MCF 10A (cell line): ENCODE data around the gene RHBDL1. TPM values are rescaled to one million over a fixed set of nuclear protein-coding genes. Genes with fewer than 3 reads are reported as not detected.
A peak's percentile ranks its signal among the peaks of the same experiment; 100 is the strongest.

Experiments used
- BruUV-seq: library from RNA; stranded (reverse); fragments of 400-500 nt; replicated peaks from 2 replicates; lab custom pipeline; 2021; lab: Mats Ljungman, UMichigan
- CTCF ChIA-PET: fragments of 300-600 bp; sonication (Branson Sonifier 250); formaldehyde crosslinking; extraction: SDS; loops from one replicate; lab custom pipeline; 2021; ENCODE audit warnings: antibody characterized with exemption, inconsistent platforms; lab: Yijun Ruan, JAX
- POLR2A ChIA-PET: fragments of 300-600, 350-650 bp; sonication (Branson Sonifier 250); formaldehyde crosslinking; extraction: SDS; loops from one replicate; lab custom pipeline; 2020; ENCODE audit warnings: antibody characterized with exemption, inconsistent platforms; lab: Yijun Ruan, JAX
- DNase-seq: peaks from one replicate; pipeline ENCODE4 v3.0.0-alpha.2; 2018; ENCODE audit not compliant: unreplicated experiment
- H3K27ac Mint-ChIP-seq: one replicate; pipeline ENCODE4 v1.8.0; 2022; ENCODE audit warnings: mild to moderate bottlenecking, low read depth, mixed read lengths; ENCODE audit not compliant: unreplicated experiment
- H3K27me3 Mint-ChIP-seq: one replicate; pipeline ENCODE4 v1.8.0; 2022; ENCODE audit warnings: mixed read lengths; ENCODE audit not compliant: insufficient read depth, unreplicated experiment
- H3K36me3 Mint-ChIP-seq: one replicate; pipeline ENCODE4 v1.8.0; 2022; ENCODE audit warnings: mild to moderate bottlenecking, moderate library complexity, mixed read lengths; ENCODE audit not compliant: insufficient read depth, unreplicated experiment
- H3K4me1 Mint-ChIP-seq: one replicate; pipeline ENCODE4 v1.8.0; 2022; ENCODE audit warnings: mixed read lengths; ENCODE audit not compliant: insufficient read depth, unreplicated experiment
- H3K4me3 Mint-ChIP-seq: one replicate; pipeline ENCODE4 v1.8.0; 2022; ENCODE audit warnings: mild to moderate bottlenecking, moderate library complexity, mixed read lengths; ENCODE audit not compliant: unreplicated experiment
- H3K9me3 Mint-ChIP-seq: one replicate; pipeline ENCODE4 v1.8.0; 2022; ENCODE audit warnings: mixed read lengths; ENCODE audit not compliant: unreplicated experiment
- CTCF ChIP-seq: fragments of 200-600 bp; IDR thresholded peaks from one replicate; pipeline ENCODE4 v1.8.0; 2022; ENCODE audit warnings: antibody characterized with exemption, mild to moderate bottlenecking; ENCODE audit not compliant: unreplicated experiment
- intact Hi-C: fragments of 100-400 bp; cut with micrococcal nuclease; formaldehyde crosslinking; loops from 2 replicates; pipeline ENCODE4 v1.14.1; 2022
- total RNA-seq: library from RNA; stranded (reverse); gene quantifications from 2 replicates; pipeline ENCODE4 v1.2.3, GENCODE V29; 2022

RHBDL1 gene
- total RNA-seq, 1 experiment from 2014 or later = 3.0 TPM

DNA sequence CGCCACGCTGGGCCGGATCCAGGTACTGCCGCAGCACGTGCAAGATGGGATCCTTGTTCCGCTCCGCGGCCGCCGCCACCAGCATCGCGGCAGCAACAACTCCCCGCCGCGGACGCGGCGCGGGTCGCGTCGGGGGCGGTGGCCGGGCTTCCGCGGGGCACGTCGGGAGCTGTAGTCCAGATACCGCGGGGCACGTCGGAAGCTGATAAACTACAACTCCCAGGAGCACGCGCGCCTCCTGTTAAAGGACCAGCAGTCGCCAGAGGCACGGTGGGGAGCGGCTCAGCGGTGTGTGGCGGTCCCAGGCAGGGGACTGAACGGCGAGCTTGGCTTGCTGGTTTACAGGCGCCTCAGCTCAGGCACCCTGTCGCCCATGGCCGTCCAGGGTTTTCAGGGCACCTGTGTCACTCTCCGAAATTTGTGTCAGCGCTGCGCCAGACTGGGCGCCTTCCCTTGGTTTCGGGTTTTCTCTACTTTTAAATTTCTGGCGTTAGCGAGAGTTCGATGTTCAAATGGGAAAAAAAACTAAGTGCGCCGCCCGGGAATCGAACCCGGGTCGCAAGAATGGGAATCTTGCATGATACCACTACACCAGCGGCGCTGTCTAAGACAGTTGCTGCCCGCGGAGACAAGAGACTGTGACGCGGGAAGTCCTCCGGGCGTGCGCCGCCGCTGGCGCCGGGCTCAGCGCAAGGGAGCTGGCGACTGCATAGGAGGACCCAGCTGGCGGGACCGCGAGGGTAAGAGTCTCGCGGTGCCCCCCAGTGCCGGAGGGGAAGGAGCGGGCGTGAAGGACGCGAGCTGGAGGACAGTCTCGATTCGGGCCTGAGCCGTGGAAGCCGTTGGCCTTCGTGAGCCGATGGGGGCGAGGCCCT lies 39.0 kb upstream of the RHBDL1 start, which contains the start of gene METTL26:
Gene METTL26 (minus strand): TSS at position 100 of the 875 bp plus-strand sequence. CDS start 15 bp downstream, at position 85.
- intact Hi-C loops = loop anchor here (2.0 kb wide), 1 partner anchor 44 kb away; no protein-coding TSS in a partner anchor
- ChIA-PET POLR2A (interaction anchor here (0.7 to 4.0 kb wide), 22 partner anchors 9 to 212 kb away, joined by 3 to 43 read pairs (median 6); partner anchors contain the start of genes CAPN15, JMJD8, MSLN and RAB40C), CTCF (interaction anchor here (0.6 to 0.8 kb wide), 6 partner anchors 31 to 223 kb away, joined by 3 to 5 read pairs (median 3); partner anchors contain the start of genes CAPN15 and RHOT2)
- peaks cover 11% of the 10 kb centered on the region for H3K36me3 Mint-ChIP-seq
- no peak for TF ChIP-seq CTCF
- no peaks in the 10 kb centered on the region for H3K27me3 Mint-ChIP-seq
- peak; percentile 95 for DNase-seq
- H3K4me1 Mint-ChIP-seq = peaks cover 5% of the 10 kb centered on the region
- H3K27ac Mint-ChIP-seq = peak within 1 kb of the TSS; percentile 94
- H3K9me3 Mint-ChIP-seq = no peaks in the 10 kb centered on the region
- BruUV-seq = TSS peak; percentile 84
- H3K4me3 Mint-ChIP-seq = peak within 1 kb of the TSS; percentile 91

- intact Hi-C loops = loop anchor here (2.0 kb wide), 1 partner anchor 45 kb away; no protein-coding TSS in a partner anchor
- DNase-seq = peak; percentile 91
- no peaks in the 10 kb centered on the region for H3K4me1 Mint-ChIP-seq
- CTCF ChIA-PET = interaction anchor here (0.6 kb wide), 1 partner anchor 110 kb away, joined by 3 read pairs; the partner anchor contains the start of gene CAPN15
- H3K27ac Mint-ChIP-seq = peak overlapping the region; percentile 94
- POLR2A ChIA-PET = interaction anchor here (0.7 to 4.0 kb wide), 18 partner anchors 8 to 213 kb away, joined by 3 to 43 read pairs (median 7); partner anchors contain the start of genes CAPN15, JMJD8, MSLN and RAB40C
- H3K9me3 Mint-ChIP-seq = no peaks in the 10 kb centered on the region
- no peaks in the 10 kb centered on the region for H3K27me3 Mint-ChIP-seq
- BruUV-seq = no TSS peak
- H3K36me3 Mint-ChIP-seq = peaks cover 11% of the 10 kb centered on the region
- peak overlapping the region; percentile 91 for H3K4me3 Mint-ChIP-seq
- no peak for TF ChIP-seq CTCF
These were observed 38.1 kb upstream of the RHBDL1 start for GRCh38 chr16:637081-638018.

- peaks cover 12% of the 10 kb centered on the region for H3K36me3 Mint-ChIP-seq
- no peak for TF ChIP-seq CTCF
- ChIA-PET CTCF (no interaction called here), POLR2A (interaction anchor here (1.0 to 4.0 kb wide), 4 partner anchors 10 to 50 kb away, joined by 3 to 43 read pairs (median 28); no protein-coding TSS in a partner anchor)
- no TSS peak for BruUV-seq
- H3K4me1 Mint-ChIP-seq = no peaks in the 10 kb centered on the region
- H3K27me3 Mint-ChIP-seq = no peaks in the 10 kb centered on the region
- H3K9me3 Mint-ChIP-seq = no peaks in the 10 kb centered on the region
- no peak overlapping the region for H3K27ac Mint-ChIP-seq
- intact Hi-C loops = no loop called here
- no peak for DNase-seq
- no peak overlapping the region for H3K4me3 Mint-ChIP-seq
These were observed 37.4 kb upstream of the RHBDL1 start for GRCh38 chr16:638034-638543.
